Trophoblast cell (in vitro differentiated cells and primary cell): Measurements from ENCODE around the gene GLS2.
A peak's percentile ranks its signal among the peaks of the same experiment; 100 is the strongest.
"Not testable (repeated sequence)": the region's sequence is repeated elsewhere in the genome, so short reads cannot be mapped to it uniquely, and the experiment has no call there.

Source experiments
- DNase-seq, 2 donors: peaks; one replicate each; pipeline ENCODE4 v3.0.0-alpha.2; 2016
- H2AFZ ChIP-seq: 2 replicates; pipeline ENCODE4 v1.6.1; 2013; ENCODE audit warnings: low read length, moderate library complexity, mild to moderate bottlenecking; ENCODE audit not compliant: insufficient read depth, poor library complexity
- H2AK5ac ChIP-seq: 2 replicates; pipeline ENCODE4 v1.6.1; 2013; ENCODE audit warnings: mild to moderate bottlenecking, low read length
- H2BK120ac ChIP-seq: 2 replicates; pipeline ENCODE4 v1.6.1; 2013; ENCODE audit warnings: low read length, mild to moderate bottlenecking, moderate library complexity; ENCODE audit not compliant: insufficient read depth, poor library complexity
- H2BK12ac ChIP-seq: 2 replicates; pipeline ENCODE4 v1.6.1; 2013; ENCODE audit warnings: mild to moderate bottlenecking, low read length, moderate library complexity
- H2BK5ac ChIP-seq: 2 replicates; pipeline ENCODE4 v1.6.1; 2013; ENCODE audit warnings: low read length, low read depth, moderate library complexity, mild to moderate bottlenecking; ENCODE audit not compliant: poor library complexity
- H3K14ac ChIP-seq: 2 replicates; pipeline ENCODE4 v1.6.1; 2013; ENCODE audit warnings: mild to moderate bottlenecking, low read length
- H3K18ac ChIP-seq: 2 replicates; pipeline ENCODE4 v1.6.1; 2013; ENCODE audit warnings: mild to moderate bottlenecking, low read length
- H3K23ac ChIP-seq: 2 replicates; pipeline ENCODE4 v1.6.1; 2013; ENCODE audit warnings: low read length
- H3K27ac ChIP-seq: 2 replicates; pipeline ENCODE4 v1.5.1; 2013; ENCODE audit warnings: low read depth, mild to moderate bottlenecking, inconsistent platforms, low read length, moderate library complexity
- H3K27me3 ChIP-seq: 2 replicates; pipeline ENCODE4 v1.6.1; 2013; ENCODE audit warnings: inconsistent platforms, mild to moderate bottlenecking, low read length, moderate library complexity; ENCODE audit not compliant: insufficient read depth
- H3K36me3 ChIP-seq, 2 experiments: 1 replicate in 1 of 2; 2 replicates in 1 of 2; pipeline ENCODE4 v1.6.1; 2013; ENCODE audit warnings: low read length in 2 of 2, mild to moderate bottlenecking in 2 of 2, moderate library complexity in 1 of 2; ENCODE audit not compliant: insufficient read depth in 2 of 2, control insufficient read depth in 1 of 2
- H3K4ac ChIP-seq: 2 replicates; pipeline ENCODE4 v1.6.1; 2013; ENCODE audit warnings: low read depth, mild to moderate bottlenecking, low read length, moderate library complexity
- H3K4me1 ChIP-seq, 2 experiments: 1 replicate in 1 of 2; 2 replicates in 1 of 2; pipeline ENCODE4 v1.6.1; 2013; ENCODE audit warnings: low read length in 2 of 2, mild to moderate bottlenecking in 2 of 2, moderate library complexity in 1 of 2; ENCODE audit not compliant: insufficient read depth in 2 of 2, control insufficient read depth in 1 of 2
- H3K4me2 ChIP-seq: 2 replicates; pipeline ENCODE4 v1.6.1; 2013; ENCODE audit warnings: inconsistent platforms, mild to moderate bottlenecking, low read length, moderate library complexity
- H3K4me3 ChIP-seq: 2 replicates; pipeline ENCODE4 v1.5.1; 2013; ENCODE audit warnings: mild to moderate bottlenecking, low read depth, low read length, inconsistent platforms
- H3K79me1 ChIP-seq: one replicate; pipeline ENCODE4 v1.6.1; 2013; ENCODE audit warnings: low read length
- H3K79me2 ChIP-seq: 2 replicates; pipeline ENCODE4 v1.6.1; 2013; ENCODE audit warnings: low read length, mild to moderate bottlenecking; ENCODE audit not compliant: control insufficient read depth, insufficient read depth, poor library complexity
- H3K9ac ChIP-seq: 2 replicates; pipeline ENCODE4 v1.6.1; 2013; ENCODE audit warnings: mild to moderate bottlenecking, low read length
- H3K9me3 ChIP-seq: 2 replicates; pipeline ENCODE4 v1.6.1; 2013; ENCODE audit warnings: low read depth, mild to moderate bottlenecking, control low read depth, inconsistent platforms, low read length; ENCODE audit not compliant: insufficient read depth
- H4K12ac ChIP-seq: 2 replicates; pipeline ENCODE4 v1.6.1; 2013; ENCODE audit warnings: low read depth, mild to moderate bottlenecking, low read length, moderate library complexity
- H4K8ac ChIP-seq: 2 replicates; pipeline ENCODE4 v1.6.1; 2013; ENCODE audit warnings: low read depth, mild to moderate bottlenecking, low read length, moderate library complexity
- H4K91ac ChIP-seq: one replicate; pipeline ENCODE4 v1.6.1; 2013; ENCODE audit warnings: low read depth, mild to moderate bottlenecking, low read length, moderate library complexity
- WGBS: extraction: QIAGEN DNeasy Blood & Tissue Kit; methylation state at CpG from one replicate; pipeline ENCODE4 v1.1.7; 2013; ENCODE audit warnings: missing lambda C conversion rate; ENCODE audit not compliant: insufficient read length, insufficient coverage; ENCODE audit errors: extremely low coverage; 5-methylcytosine and 5-hydroxymethylcytosine counted together

The GLS2 gene

DNA sequence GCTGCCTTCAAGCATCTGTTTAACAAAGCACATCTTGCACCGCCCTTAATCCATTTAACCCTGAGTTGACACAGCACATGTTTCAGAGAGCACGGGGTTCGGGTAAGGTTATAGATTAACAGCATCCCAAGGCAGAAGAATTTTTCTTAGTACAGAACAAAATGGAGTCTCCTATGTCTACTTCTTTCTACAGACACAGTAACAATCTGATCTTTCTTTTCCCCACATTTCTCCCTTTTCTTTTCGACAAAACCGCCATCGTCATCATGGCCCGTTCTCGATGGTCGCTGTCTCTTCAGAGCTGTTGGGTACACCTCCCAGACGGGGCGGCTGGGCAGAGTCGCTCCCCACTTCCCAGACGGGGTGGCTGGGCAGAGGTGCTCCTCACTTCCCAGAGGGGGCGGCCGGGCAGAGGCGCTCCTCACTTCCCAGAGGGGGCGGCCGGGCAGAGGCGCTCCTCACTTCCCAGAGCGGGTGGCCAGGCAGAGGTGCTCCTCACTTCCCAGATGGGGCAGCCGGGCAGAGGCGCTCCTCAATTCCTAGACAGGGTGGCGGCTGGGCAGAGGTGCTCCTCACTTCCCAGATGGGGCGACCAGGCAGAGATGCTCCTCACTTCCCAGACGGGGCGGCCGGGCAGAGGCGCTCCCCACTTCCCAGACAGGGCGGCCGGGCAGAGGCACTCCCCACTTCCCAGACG is 5.6 kb upstream of the GLS2 start:
- not testable (repeated sequence) for H3K18ac ChIP-seq, H4K91ac ChIP-seq, H3K4me1 ChIP-seq, H3K4me3 ChIP-seq, H3K14ac ChIP-seq, H2AFZ ChIP-seq, H2BK12ac ChIP-seq, H2BK120ac ChIP-seq, H2BK5ac ChIP-seq, H4K8ac ChIP-seq, H3K79me1 ChIP-seq, H3K79me2 ChIP-seq, H2AK5ac ChIP-seq, H3K4ac ChIP-seq, H3K27ac ChIP-seq, H3K4me2 ChIP-seq, H4K12ac ChIP-seq, H3K9ac ChIP-seq, H3K23ac ChIP-seq, H3K36me3 ChIP-seq, DNase-seq
- H3K9me3 ChIP-seq, result peaks cover 14% of the 10 kb centered on the region
- WGBS, result no CpG with 5 or more reads among the region's 31 CpGs
- peaks cover 12% of the 10 kb centered on the region for H3K27me3 ChIP-seq

DNA sequence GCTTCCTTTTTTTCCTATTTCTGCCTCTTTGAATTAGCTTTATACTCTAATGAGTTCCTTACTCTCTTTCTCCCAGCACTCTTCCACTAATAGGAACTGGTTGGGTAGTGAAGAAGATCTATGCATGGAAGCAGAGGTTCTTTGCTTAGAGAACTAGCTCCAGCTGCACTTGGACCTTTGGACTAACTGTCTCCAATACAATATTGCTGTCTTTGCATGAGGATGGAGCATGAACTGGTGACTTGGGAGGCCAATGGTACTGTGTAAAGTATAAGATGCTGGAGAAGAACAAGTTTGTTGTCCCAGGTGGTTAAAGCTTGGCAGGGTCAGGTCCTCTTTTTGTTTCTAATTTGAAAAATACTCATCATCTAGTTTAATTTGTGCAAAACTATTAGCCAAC is 2.4 kb upstream of the GLS2 start:
- no peak overlapping the region for H3K4me2 ChIP-seq
- peaks cover 2 to 7% of the 10 kb centered on the region in 2 experiments for H3K4me1 ChIP-seq
- H3K9me3 ChIP-seq, result peaks cover 22% of the 10 kb centered on the region
- H3K9ac ChIP-seq, result no peak overlapping the region
- H2BK120ac ChIP-seq, result no peak overlapping the region
- peaks cover 0 to 2% of the 10 kb centered on the region in 2 experiments for H3K36me3 ChIP-seq
- H3K18ac ChIP-seq, result no peak overlapping the region
- no peak overlapping the region for H2AK5ac ChIP-seq
- no peak overlapping the region for H4K91ac ChIP-seq
- no peak overlapping the region for H2AFZ ChIP-seq
- H3K23ac ChIP-seq, result no peak overlapping the region
- H3K79me1 ChIP-seq, result no peaks in the 10 kb centered on the region
- no peak overlapping the region for H2BK5ac ChIP-seq
- H3K27ac ChIP-seq, result no peak overlapping the region
- peaks cover 31% of the 10 kb centered on the region for H3K27me3 ChIP-seq
- H3K79me2 ChIP-seq, result no peaks in the 10 kb centered on the region
- H2BK12ac ChIP-seq, result no peak overlapping the region
- no peak overlapping the region for H3K4ac ChIP-seq
- no peak overlapping the region for H4K12ac ChIP-seq
- no peak overlapping the region for H3K4me3 ChIP-seq
- DNase-seq, result no peak
- no peak overlapping the region for H3K14ac ChIP-seq
- no peak overlapping the region for H4K8ac ChIP-seq

DNA sequence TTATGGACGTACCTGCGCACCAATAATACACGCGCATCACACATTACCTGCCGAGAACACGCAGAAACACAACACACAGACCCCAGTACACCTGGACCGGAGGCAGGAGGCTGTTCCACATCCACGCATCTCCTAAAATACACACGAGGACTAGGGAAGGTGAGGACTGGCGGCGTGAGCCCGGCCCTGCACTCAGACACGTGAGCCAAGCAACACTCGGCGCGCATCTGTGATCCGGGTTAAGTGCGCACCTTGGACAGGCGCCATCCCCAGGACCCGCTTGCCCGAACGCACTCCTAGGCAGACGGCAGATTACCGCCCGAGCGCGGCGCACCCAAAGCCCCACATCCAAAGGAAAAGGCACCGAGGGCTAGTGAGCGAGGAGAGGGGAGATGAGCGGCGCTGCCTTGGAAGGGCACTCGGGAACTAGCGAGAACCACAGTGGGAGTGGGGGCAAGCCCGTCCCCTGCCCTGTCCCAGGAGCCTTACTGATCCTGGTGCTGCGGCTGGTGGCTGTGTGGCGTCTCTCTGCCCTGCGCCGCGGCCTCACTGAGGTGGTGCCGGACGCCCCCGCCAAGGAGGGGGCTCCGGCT is 417 bp downstream of the GLS2 start:
- peak overlapping the region; percentile 48 for H3K4me3 ChIP-seq
- DNase-seq, result peak in 1 of 2 donors; percentile 44
- H2AK5ac ChIP-seq, result no peak overlapping the region
- no peak overlapping the region for H2AFZ ChIP-seq
- no peak overlapping the region for H3K27ac ChIP-seq
- H2BK12ac ChIP-seq, result no peak overlapping the region
- no CpG with 5 or more reads among the region's 44 CpGs for WGBS
- no peak overlapping the region for H4K8ac ChIP-seq
- H2BK5ac ChIP-seq, result no peak overlapping the region
- H2BK120ac ChIP-seq, result no peak overlapping the region
- H3K14ac ChIP-seq, result no peak overlapping the region
- no peaks in the 10 kb centered on the region for H3K79me2 ChIP-seq
- H3K4ac ChIP-seq, result no peak overlapping the region
- no peak overlapping the region for H3K9ac ChIP-seq
- no peak overlapping the region for H4K91ac ChIP-seq
- H3K9me3 ChIP-seq, result peaks cover 10% of the 10 kb centered on the region
- H3K36me3 ChIP-seq, result no peaks in the 10 kb centered on the region
- peak overlapping the region; percentile 64 for H3K4me2 ChIP-seq
- no peak overlapping the region for H3K23ac ChIP-seq
- no peaks in the 10 kb centered on the region for H3K79me1 ChIP-seq
- peaks cover 31% of the 10 kb centered on the region for H3K27me3 ChIP-seq
- no peak overlapping the region for H4K12ac ChIP-seq
- peaks cover 2 to 7% of the 10 kb centered on the region in 2 experiments for H3K4me1 ChIP-seq
- H3K18ac ChIP-seq, result no peak overlapping the region

DNA sequence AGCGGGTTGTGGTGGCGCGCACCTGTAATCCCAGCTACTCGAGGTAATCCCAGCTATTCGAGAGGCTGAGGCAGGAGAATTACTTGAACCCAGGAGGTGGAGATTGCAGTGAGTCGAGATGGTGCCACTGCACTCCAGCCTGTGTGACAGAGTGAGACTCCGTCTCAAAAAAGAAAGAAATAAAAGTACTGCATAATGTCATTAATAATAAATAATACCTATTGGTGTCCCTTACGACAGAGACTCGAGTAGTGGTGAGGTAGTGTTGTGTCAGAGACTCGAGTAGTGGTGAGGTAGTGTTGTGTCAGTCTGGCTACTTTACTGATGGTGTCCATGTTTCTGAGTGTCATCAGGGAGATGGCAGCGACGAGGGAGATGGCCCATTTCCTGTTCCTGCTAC is 1.3 kb downstream of the GLS2 start:
- Histone ChIP-seq H3K23ac (no peak overlapping the region), H3K4me2 (no peak overlapping the region), H3K4ac (no peak overlapping the region), H3K36me3 (no peaks in the 10 kb centered on the region), H3K79me2 (no peaks in the 10 kb centered on the region), H2BK120ac (no peak overlapping the region), H3K9me3 (peaks cover 10% of the 10 kb centered on the region), H3K14ac (no peak overlapping the region), H3K79me1 (no peaks in the 10 kb centered on the region), H3K4me1 (peaks cover 2 to 7% of the 10 kb centered on the region in 2 experiments), H2BK5ac (no peak overlapping the region), H4K91ac (no peak overlapping the region), H2AFZ (no peak overlapping the region), H4K12ac (no peak overlapping the region), H4K8ac (no peak overlapping the region), H3K27me3 (peaks cover 31% of the 10 kb centered on the region), H3K4me3 (no peak overlapping the region), H3K18ac (no peak overlapping the region), H2AK5ac (no peak overlapping the region), H3K9ac (no peak overlapping the region), H3K27ac (no peak overlapping the region), H2BK12ac (no peak overlapping the region)
- DNase-seq, result no peak
- no CpG with 5 or more reads among the region's 12 CpGs for WGBS
